ENCODE data around the gene ZNF367.
"Not testable (repeated sequence)": the region's sequence is repeated elsewhere in the genome, so short reads cannot be mapped to it uniquely, and the experiment has no call there.

Gene ZNF367

DNA sequence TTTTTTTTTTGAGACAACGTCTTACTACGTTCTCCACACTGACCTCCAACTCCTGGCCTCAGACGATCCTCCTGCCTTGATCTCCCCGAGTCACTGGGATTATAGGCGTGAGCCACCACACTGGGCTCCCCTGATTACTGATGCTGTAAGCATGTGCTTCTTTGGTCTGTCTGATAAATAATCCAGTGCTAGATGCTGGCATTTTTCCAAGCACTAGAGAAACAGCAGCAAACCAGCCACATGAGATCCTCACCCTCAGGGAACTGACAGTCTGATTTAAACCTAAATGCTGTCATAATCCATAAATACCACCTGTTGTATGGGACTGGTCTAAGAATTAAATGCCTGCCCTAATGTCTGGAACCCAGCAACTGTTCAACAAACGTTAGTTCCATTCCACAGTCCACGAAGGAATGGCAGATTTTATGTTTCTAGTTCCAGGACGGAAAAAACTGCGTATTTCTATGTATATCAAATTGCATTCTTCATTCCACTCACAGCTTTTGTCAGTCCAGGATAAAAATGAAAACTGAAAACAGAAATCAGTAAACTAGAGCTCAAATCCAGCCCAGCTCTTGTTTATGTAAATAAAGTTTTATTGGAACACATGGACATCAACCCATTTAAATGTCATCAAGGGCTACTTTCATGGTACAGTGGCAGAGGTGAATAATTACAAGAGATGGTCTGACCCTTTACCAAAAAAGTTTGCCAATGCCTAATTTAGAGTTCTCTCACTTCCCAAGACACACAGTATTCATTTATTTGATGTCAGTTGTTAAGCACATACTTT, 54.8 kb downstream of the ZNF367 start:
- no peaks in the 10 kb centered on the region for H3K27me3 ChIP-seq (ENCODE audit: insufficient read depth, poor library complexity, severe bottlenecking)
- DNase-seq (ENCODE audit: low read depth in 1 of 2, low spot score in 1 of 2) = no peak

DNA sequence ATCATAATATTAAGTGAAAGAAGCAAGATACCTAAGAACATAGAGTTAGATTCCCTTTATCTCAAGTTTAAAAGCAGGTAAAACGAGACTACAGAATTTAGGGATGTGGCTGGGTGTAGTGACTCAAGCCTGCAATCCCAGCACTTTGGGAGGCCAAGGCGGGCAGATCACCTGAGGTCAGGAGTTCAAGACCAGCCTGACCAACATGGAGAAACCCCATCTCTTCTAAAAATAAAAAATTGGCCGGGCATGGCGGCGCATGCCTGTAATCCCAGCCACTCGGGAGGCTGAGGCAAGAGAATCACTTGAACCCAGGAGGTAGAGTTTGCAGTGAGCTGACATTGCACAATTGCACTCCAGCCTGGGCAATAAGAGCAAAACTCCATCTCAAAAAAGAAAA, 56.1 kb downstream of the ZNF367 start:
- not testable (repeated sequence) for DNase-seq (ENCODE audit: low read depth in 1 of 2, low spot score in 1 of 2); H3K27me3 ChIP-seq (ENCODE audit: insufficient read depth, poor library complexity, severe bottlenecking)

More for the DNA sequence above, 54.8 kb downstream of the ZNF367 start:
- Histone ChIP-seq H3K4me3 (replicated peaks; ENCODE audit: insufficient read depth, low read length) (no peak overlapping the region), H3K27ac (replicated peaks) (no peak overlapping the region)
- TF ChIP-seq GABPA (IDR thresholded peaks at IDR 0.05; ENCODE audit: low read depth) (no peak), SPI1 (IDR thresholded peaks at IDR 0.05; ENCODE audit: borderline replicate concordance, low read depth) (no peak), POLR2AphosphoS5 (IDR thresholded peaks at IDR 0.05; ENCODE audit: low read depth) (no peak)
- TF ChIP-seq, protein P1, sequence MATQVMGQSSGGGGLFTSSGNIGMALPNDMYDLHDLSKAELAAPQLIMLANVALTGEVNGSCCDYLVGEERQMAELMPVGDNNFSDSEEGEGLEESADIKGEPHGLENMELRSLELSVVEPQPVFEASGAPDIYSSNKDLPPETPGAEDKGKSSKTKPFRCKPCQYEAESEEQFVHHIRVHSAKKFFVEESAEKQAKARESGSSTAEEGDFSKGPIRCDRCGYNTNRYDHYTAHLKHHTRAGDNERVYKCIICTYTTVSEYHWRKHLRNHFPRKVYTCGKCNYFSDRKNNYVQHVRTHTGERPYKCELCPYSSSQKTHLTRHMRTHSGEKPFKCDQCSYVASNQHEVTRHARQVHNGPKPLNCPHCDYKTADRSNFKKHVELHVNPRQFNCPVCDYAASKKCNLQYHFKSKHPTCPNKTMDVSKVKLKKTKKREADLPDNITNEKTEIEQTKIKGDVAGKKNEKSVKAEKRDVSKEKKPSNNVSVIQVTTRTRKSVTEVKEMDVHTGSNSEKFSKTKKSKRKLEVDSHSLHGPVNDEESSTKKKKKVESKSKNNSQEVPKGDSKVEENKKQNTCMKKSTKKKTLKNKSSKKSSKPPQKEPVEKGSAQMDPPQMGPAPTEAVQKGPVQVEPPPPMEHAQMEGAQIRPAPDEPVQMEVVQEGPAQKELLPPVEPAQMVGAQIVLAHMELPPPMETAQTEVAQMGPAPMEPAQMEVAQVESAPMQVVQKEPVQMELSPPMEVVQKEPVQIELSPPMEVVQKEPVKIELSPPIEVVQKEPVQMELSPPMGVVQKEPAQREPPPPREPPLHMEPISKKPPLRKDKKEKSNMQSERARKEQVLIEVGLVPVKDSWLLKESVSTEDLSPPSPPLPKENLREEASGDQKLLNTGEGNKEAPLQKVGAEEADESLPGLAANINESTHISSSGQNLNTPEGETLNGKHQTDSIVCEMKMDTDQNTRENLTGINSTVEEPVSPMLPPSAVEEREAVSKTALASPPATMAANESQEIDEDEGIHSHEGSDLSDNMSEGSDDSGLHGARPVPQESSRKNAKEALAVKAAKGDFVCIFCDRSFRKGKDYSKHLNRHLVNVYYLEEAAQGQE (IDR thresholded peaks at IDR 0.05; ENCODE audit: insufficient replicate concordance, low read depth) = no peak
- TF ChIP-seq, protein P2, sequence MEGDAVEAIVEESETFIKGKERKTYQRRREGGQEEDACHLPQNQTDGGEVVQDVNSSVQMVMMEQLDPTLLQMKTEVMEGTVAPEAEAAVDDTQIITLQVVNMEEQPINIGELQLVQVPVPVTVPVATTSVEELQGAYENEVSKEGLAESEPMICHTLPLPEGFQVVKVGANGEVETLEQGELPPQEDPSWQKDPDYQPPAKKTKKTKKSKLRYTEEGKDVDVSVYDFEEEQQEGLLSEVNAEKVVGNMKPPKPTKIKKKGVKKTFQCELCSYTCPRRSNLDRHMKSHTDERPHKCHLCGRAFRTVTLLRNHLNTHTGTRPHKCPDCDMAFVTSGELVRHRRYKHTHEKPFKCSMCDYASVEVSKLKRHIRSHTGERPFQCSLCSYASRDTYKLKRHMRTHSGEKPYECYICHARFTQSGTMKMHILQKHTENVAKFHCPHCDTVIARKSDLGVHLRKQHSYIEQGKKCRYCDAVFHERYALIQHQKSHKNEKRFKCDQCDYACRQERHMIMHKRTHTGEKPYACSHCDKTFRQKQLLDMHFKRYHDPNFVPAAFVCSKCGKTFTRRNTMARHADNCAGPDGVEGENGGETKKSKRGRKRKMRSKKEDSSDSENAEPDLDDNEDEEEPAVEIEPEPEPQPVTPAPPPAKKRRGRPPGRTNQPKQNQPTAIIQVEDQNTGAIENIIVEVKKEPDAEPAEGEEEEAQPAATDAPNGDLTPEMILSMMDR (IDR thresholded peaks at IDR 0.05; ENCODE audit: insufficient read depth, low read length) = no peak

DNA sequence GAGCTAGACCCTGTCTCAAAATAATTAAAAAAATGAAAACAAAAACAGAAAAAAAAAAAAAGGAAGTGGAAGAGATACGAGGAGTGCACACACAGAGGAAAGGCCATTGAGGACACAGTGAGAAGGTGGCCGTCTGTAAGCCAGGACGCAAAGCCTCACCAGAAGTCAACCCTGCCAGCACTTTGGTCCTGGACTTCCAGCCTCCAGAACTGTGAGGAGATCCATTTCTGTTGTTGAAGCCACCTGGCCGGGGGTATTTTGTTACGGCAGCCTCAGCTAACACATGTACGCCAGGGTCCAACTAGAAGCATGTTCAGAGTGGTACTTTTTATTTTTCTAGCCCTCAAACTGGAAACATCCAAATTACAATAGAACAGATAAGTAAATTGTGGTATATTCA, 56.5 kb downstream of the ZNF367 start:
- no peak overlapping the region for H3K4me3 ChIP-seq (replicated peaks; ENCODE audit: insufficient read depth, low read length)
- DNase-seq (ENCODE audit: low read depth in 1 of 2, low spot score in 1 of 2) = no peak
- no peak overlapping the region for H3K27ac ChIP-seq (replicated peaks)
- no peaks in the 10 kb centered on the region for H3K27me3 ChIP-seq (ENCODE audit: insufficient read depth, poor library complexity, severe bottlenecking)
- TF ChIP-seq POLR2AphosphoS5 (IDR thresholded peaks at IDR 0.05; ENCODE audit: low read depth) (no peak), SPI1 (IDR thresholded peaks at IDR 0.05; ENCODE audit: borderline replicate concordance, low read depth) (peak; percentile 52)
- TF ChIP-seq, protein P1 (IDR thresholded peaks at IDR 0.05; ENCODE audit: insufficient replicate concordance, low read depth) = no peak
- TF ChIP-seq, protein P2 (IDR thresholded peaks at IDR 0.05; ENCODE audit: insufficient read depth, low read length) = no peak

More for the DNA sequence above, 56.1 kb downstream of the ZNF367 start:
- H3K4me3 ChIP-seq (replicated peaks; ENCODE audit: insufficient read depth, low read length); H3K27ac ChIP-seq (replicated peaks): not testable (repeated sequence)

GRCh38 chr9:96360976-96361375, 57.2 kb downstream of the ZNF367 start:
- no peaks in the 10 kb centered on the region for H3K27me3 ChIP-seq (ENCODE audit: insufficient read depth, poor library complexity, severe bottlenecking)
- no peak overlapping the region for H3K27ac ChIP-seq (replicated peaks)
- no peak for DNase-seq (ENCODE audit: low read depth in 1 of 2, low spot score in 1 of 2)
- TF ChIP-seq SPI1 (IDR thresholded peaks at IDR 0.05; ENCODE audit: borderline replicate concordance, low read depth) (no peak), POLR2AphosphoS5 (IDR thresholded peaks at IDR 0.05; ENCODE audit: low read depth) (no peak), GABPA (IDR thresholded peaks at IDR 0.05; ENCODE audit: low read depth) (no peak)
- TF ChIP-seq, protein P1 (IDR thresholded peaks at IDR 0.05; ENCODE audit: insufficient replicate concordance, low read depth) = no peak
- TF ChIP-seq, protein P2 (IDR thresholded peaks at IDR 0.05; ENCODE audit: insufficient read depth, low read length) = no peak
- no peak overlapping the region for H3K4me3 ChIP-seq (replicated peaks; ENCODE audit: insufficient read depth, low read length)

DNA sequence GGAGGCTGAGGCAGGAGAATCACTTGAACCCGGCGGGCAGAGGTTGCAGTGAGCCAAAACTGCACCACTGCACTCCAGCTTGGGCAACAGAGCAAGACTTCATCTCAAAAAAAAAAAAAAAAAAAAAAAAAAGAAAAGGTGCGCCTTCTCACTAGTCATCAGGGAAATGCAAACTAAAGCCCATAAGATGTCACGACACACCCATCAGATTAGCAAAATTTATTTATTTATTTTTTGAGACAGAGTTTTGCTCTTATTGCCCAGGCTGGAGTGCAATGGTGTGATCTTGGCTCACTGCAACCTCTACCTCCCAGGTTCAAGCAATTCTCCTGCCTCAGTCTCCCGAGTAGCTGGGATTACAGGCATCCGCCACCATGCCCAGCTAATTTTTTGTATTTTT, 57.6 kb downstream of the ZNF367 start:
- DNase-seq (ENCODE audit: low read depth in 1 of 2, low spot score in 1 of 2); H3K27ac ChIP-seq (replicated peaks); H3K4me3 ChIP-seq (replicated peaks; ENCODE audit: insufficient read depth, low read length); H3K27me3 ChIP-seq (ENCODE audit: insufficient read depth, poor library complexity, severe bottlenecking): not testable (repeated sequence)

Data from HL-60 (cell line).